ENCODE measurements around the gene ZNF274.

The ZNF274 gene

GRCh38 chr19:58261600-58261967, 78.7 kb downstream of the ZNF274 start:
- no peak overlapping the region for H3K4me3 ChIP-seq (ENCODE audit: low read depth, low read length)
- peak; percentile 8 for DNase-seq (ENCODE audit: low read depth, low spot score)
- in situ Hi-C loops (cut with HindIII; ENCODE audit: low sequenced_read_pairs): no loop called here
- TF ChIP-seq CTCF (IDR thresholded peaks at IDR 0.05; ENCODE audit: low read depth, low read length): no peak

GRCh38 chr19:58261968-58262921, 79.4 kb downstream of the ZNF274 start:
- in situ Hi-C loops (cut with HindIII; ENCODE audit: low sequenced_read_pairs): no loop called here
- no peak overlapping the region for H3K4me3 ChIP-seq (ENCODE audit: low read depth, low read length)
- DNase-seq (ENCODE audit: low read depth, low spot score): peak; percentile 9
- TF ChIP-seq CTCF (IDR thresholded peaks at IDR 0.05; ENCODE audit: low read depth, low read length): no peak

GRCh38 chr19:58262922-58263296, 80.0 kb downstream of the ZNF274 start:
- H3K4me3 ChIP-seq (ENCODE audit: low read depth, low read length): no peak overlapping the region
- in situ Hi-C loops (cut with HindIII; ENCODE audit: low sequenced_read_pairs): no loop called here
- TF ChIP-seq CTCF (IDR thresholded peaks at IDR 0.05; ENCODE audit: low read depth, low read length): no peak
- no peak for DNase-seq (ENCODE audit: low read depth, low spot score)

All from astrocyte of the spinal cord (primary cell).